Activated CD4-positive, alpha-beta T cell treated with anti-CD3 and anti-CD28 coated beads for 1 hour (primary cell): ENCODE data around the gene TEX14.
A peak's percentile ranks its signal among the peaks of the same experiment; 100 is the strongest.
"Not testable (repeated sequence)": the region's sequence is repeated elsewhere in the genome, so short reads cannot be mapped to it uniquely, and the experiment has no call there.

ENCODE experiments used
- DNase-seq: peaks from one replicate; pipeline ENCODE4 v3.0.0-alpha.2; 2020

TEX14 gene

GRCh38 chr17:58555109-58555508, 136.7 kb downstream of the TEX14 start:
- DNase-seq, result not testable (repeated sequence)

DNA sequence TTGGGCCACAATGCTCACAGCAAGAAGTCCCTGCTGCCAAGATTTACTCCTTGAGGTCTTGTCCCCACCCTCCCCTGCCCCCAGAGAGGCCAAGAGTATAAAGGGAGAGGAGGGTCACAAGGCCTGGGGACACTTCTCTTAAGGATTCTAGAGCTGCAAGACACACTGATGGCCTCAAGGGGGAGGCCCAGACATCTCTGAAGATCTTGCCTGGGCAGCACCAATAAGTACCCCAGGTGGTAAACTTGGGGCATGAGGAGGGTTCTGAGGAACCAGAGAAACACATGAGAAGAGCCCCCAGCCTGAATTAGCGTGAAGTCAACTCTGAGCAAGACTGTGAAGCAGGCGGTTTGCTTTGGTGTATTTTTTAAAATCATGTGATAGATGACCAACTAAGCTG, 150.6 kb downstream of the TEX14 start:
- DNase-seq, result no peak

DNA sequence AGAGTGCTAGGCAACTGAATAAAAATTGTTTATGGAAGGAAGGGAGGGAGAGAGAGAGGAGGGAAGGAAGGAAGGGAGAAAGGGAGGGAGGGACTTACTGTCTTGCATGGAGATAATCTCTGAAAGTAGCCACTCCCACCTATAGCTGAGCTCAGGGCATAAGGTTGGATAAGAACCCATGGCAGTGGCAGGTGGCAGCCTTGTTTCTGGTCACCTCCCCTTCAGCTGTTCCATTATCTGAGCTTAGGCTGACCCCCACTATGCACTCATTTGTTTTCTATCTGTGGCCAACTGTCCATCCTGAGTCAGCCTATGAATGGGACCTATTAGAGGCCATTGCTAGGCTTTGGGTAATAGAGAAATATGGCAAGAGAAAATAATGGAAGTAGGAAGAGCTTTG, 152.1 kb downstream of the TEX14 start:
- no peak for DNase-seq

DNA sequence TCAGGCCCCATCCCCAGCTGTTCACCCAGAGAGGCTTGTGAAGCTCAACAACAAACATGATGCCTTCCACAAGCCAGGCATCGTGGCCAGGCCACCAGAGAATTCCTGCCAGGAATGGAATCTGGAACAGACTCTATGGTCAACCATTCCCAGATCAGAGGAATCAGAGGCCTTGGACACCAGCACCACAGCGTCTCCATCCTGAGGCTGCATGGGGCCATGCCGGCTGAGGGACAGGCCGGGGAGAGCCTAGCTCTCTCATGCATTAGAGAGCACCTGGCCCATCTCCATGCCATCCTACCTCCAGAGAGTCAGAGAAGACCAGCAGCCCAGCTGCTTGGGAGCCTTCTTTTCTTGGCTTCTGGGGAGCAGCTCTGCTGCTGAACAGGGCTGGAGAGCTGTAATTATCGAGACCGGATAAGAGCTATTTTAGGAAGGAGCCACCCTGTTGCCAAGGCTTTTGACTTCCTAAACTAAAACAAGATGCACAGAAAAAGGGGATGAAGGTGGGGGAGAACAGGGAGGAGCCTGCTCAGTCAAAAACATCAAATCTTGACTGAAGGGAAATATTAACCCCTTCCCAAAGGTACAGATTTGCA, 152.9 kb downstream of the TEX14 start:
- DNase-seq, result no peak

- no peak for DNase-seq
Measured at GRCh38 chr17:58537266-58537665, 154.6 kb downstream of the TEX14 start.

DNA sequence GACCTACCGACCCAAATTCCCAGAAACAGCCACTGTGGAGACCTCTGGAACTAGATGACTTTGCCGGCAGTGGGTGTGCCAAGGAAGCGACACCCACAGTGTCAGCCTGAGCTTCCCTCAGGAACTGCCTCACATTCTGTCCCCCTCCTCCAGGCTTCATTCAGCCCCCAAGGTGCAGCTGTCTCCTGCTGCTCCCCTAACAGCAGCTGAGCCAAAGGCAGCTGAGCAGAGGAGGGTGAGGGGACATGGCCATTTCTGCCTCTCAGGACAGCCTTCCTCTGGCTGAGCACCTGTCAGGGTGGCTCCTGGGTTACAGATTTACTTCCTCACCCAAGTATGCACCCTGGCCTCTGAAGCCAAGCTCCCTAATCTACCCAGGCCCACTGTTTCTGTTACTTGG, 155.3 kb downstream of the TEX14 start:
- no peak for DNase-seq

DNA sequence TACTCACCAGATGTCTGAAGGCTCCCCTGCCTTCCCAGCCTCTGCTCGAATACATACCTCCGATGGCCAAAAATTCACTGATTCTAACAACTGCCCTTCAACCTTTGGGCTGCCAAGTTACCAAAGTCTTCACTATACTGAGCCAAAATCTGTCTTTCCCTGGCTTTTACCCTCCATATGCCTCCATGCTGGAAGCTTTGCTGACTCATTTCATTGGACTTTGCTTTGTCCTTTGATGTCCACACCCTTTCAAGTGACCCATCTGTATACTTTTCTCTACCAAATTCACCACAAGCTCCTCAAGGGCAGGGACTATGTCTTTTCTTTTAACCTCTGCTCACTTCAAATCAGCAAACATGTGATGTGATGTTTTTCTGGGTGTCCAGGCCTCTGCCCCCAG, 156.4 kb downstream of the TEX14 start:
- DNase-seq, result no peak

- DNase-seq, result no peak
Measured at GRCh38 chr17:58534901-58535421, 156.9 kb downstream of the TEX14 start.

DNA sequence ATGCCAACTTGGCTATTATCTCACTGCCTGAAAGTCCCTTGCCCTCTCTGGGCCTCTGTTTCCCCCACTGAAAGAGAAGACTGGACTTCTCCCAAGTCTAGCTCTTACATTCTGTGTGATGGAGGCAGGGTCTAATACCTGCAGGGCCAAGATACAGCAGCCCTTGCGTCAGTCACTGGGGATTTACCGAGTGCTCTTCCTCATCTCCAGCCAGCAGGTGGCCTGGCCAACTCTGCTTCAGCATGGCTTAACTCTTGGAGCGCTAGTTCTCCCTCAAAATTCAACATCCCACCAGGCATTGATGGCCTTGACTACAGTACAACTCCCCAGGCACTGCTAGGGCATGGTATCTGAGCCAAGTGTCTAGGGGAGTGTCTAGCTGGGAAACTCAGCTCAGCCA, 157.5 kb downstream of the TEX14 start:
- no peak for DNase-seq

GRCh38 chr17:58533616-58534188, 158.1 kb downstream of the TEX14 start:
- DNase-seq, result no peak

GRCh38 chr17:58532555-58532951, 159.3 kb downstream of the TEX14 start:
- no peak for DNase-seq

- DNase-seq, result peak; percentile 49
Measured at GRCh38 chr17:58531661-58532554, 159.9 kb downstream of the TEX14 start.

DNA sequence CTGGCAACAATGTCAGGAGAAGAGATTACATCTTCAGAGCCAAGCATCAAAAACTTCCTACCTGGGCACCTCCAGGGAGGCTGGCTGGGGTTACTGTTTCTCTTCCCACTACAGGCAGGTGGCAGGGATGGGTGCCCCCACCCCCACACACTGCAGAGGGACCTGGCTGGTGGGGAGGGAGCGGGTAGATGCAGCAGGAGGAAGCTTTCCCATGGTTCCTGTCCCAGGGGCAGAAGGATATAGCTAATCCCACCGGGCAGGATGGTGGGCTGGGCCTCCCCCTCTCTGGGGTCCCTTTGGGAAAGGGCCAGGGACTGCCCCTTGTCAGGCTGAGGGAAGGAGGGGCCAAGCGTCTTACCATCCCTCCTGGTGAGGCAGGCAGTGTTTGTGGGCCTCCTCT, 160.7 kb downstream of the TEX14 start:
- DNase-seq, result no peak

- DNase-seq, result no peak
Measured at GRCh38 chr17:58530655-58531054, 161.2 kb downstream of the TEX14 start.

DNA sequence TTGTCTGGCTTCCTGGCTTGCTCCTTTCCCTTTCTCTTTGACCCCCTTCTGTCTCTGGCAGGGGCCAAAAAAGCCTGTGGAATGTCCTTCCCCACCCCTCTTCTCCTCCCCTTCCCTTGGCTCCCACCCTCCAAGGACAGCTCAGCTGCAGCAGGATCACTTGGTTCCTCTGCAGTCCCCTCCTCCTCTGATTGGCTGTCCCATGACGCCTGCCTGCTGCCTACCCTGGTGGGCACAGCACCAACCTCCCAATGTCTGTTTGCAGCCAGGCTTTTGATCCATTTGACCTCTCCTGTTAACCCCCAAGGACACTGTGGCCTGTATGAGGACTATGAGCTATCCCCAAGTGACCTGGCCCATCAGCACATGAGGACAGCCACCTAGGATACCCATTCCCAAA, 162.6 kb downstream of the TEX14 start:
- no peak for DNase-seq

DNA sequence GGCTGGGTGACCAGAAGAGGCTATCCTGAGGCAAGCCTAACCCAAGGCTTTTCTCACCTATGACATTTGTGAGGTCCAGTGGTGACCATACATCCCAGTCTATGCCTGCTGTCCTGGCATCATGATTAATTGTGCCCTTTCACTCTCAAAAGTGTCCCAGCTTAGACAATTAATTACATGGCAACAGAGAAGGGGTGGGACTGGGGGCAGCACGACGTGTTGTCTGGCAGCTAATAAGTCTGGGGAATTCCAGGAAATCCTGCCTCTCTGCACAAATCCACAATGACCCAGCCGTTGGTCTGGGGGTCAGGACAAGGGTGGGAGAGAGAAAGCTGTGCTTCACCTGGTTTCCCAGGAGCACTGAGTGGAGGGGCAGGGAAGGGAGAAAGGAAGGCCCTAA, 163.4 kb downstream of the TEX14 start:
- no peak for DNase-seq

- DNase-seq, result no peak
Measured at GRCh38 chr17:58527949-58528348, 163.9 kb downstream of the TEX14 start.

DNA sequence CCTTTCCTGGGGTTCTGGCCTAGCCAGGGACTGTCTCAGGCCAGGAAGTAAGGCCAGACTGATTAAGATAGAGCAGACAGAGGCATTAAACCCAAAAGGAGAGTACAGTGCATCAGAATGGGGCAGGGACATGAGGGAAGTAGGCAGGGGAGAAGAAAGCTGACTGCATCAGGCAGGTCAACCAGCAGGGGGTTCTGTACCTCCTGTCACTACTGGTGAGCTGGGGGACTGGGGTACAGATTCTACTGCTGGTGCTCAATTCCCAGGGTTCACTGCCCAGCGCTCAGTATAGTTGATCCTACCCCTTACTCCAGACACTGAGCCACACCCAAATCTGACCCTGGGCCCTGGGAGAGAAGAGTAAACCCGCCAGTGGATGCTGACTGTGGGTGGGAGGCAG, 164.5 kb downstream of the TEX14 start:
- no peak for DNase-seq

GRCh38 chr17:58525239-58525638, 166.6 kb downstream of the TEX14 start:
- DNase-seq, result no peak

- DNase-seq, result no peak
Measured at GRCh38 chr17:58521680-58522079, 170.2 kb downstream of the TEX14 start.

DNA sequence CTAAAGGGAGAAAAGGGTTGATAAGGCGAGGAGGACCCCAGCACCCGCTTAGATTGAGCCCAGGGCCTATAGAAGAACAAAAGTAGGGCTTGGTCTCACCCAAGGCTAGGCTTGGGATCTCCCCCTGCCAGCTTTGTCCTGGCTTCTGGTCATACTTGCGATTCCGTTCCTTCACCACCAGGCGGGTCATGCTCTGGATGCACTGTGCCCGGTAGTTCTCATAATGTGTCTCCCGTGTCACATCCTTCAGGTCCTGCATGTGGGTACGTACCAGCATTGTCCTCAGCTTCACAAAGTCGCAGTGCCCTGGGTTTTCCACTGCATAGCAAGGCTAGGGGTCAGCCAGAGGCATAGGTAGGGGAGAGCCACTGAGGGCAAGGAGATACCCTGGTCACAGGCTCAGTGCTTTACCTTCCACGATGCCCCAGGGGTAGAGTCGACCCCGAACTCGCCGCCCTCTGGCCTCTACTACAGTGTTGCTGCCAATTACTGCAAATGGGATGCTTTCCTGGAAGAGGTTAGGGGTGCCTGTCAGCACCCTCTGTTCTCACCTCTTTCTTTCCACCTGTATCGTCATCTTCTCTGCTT, 170.9 kb downstream of the TEX14 start:
- DNase-seq, result no peak

GRCh38 chr17:58517928-58518609, 173.8 kb downstream of the TEX14 start:
- peak; percentile 99 for DNase-seq

- DNase-seq, result no peak
Measured at GRCh38 chr17:58517378-58517927, 174.4 kb downstream of the TEX14 start.
